ENCODE measurements around the gene PAK6.

Gene PAK6

GRCh38 chr15:40254452-40254851 is 15.6 kb downstream of the PAK6 start:
- in situ Hi-C loops (cut with MboI; ENCODE audit: low sequenced_read_pairs), result no loop called here

- in situ Hi-C loops (cut with MboI; ENCODE audit: low sequenced_read_pairs), result no loop called here
These were observed 16.2 kb downstream of the PAK6 start for GRCh38 chr15:40255033-40255432.

GRCh38 chr15:40256638-40257235 is 17.9 kb downstream of the PAK6 start:
- in situ Hi-C loops (cut with MboI; ENCODE audit: low sequenced_read_pairs), result no loop called here

GRCh38 chr15:40257656-40258450 is 19.0 kb downstream of the PAK6 start:
- in situ Hi-C loops (cut with MboI; ENCODE audit: low sequenced_read_pairs), result no loop called here

- in situ Hi-C loops (cut with MboI; ENCODE audit: low sequenced_read_pairs), result no loop called here
These were observed 19.7 kb downstream of the PAK6 start for GRCh38 chr15:40258544-40258943.

GRCh38 chr15:40259021-40259420 is 20.2 kb downstream of the PAK6 start:
- in situ Hi-C loops (cut with MboI; ENCODE audit: low sequenced_read_pairs), result no loop called here

GRCh38 chr15:40263024-40263754 is 24.3 kb downstream of the PAK6 start:
- in situ Hi-C loops (cut with MboI; ENCODE audit: low sequenced_read_pairs), result no loop called here

- in situ Hi-C loops (cut with MboI; ENCODE audit: low sequenced_read_pairs), result no loop called here
These were observed 25.7 kb downstream of the PAK6 start for GRCh38 chr15:40264321-40265153.

GRCh38 chr15:40265355-40265754 is 26.5 kb downstream of the PAK6 start:
- in situ Hi-C loops (cut with MboI; ENCODE audit: low sequenced_read_pairs), result no loop called here

GRCh38 chr15:40265875-40266274 is 27.0 kb downstream of the PAK6 start:
- in situ Hi-C loops (cut with MboI; ENCODE audit: low sequenced_read_pairs), result no loop called here

- in situ Hi-C loops (cut with MboI; ENCODE audit: low sequenced_read_pairs), result no loop called here
These were observed 28.0 kb downstream of the PAK6 start for GRCh38 chr15:40266828-40267304.

- in situ Hi-C loops (cut with MboI; ENCODE audit: low sequenced_read_pairs), result no loop called here
These were observed 28.8 kb downstream of the PAK6 start for GRCh38 chr15:40267670-40268069.

- in situ Hi-C loops (cut with MboI; ENCODE audit: low sequenced_read_pairs), result no loop called here
These were observed 30.7 kb downstream of the PAK6 start for GRCh38 chr15:40269604-40270003.

- in situ Hi-C loops (cut with MboI; ENCODE audit: low sequenced_read_pairs), result no loop called here
These were observed 31.6 kb downstream of the PAK6 start for GRCh38 chr15:40270246-40270995.

GRCh38 chr15:40271685-40272484 is 33.0 kb downstream of the PAK6 start:
- in situ Hi-C loops (cut with MboI; ENCODE audit: low sequenced_read_pairs), result no loop called here

GRCh38 chr15:40272485-40273056 is 33.7 kb downstream of the PAK6 start:
- in situ Hi-C loops (cut with MboI; ENCODE audit: low sequenced_read_pairs), result no loop called here

- in situ Hi-C loops (cut with MboI; ENCODE audit: low sequenced_read_pairs), result no loop called here
These were observed 34.6 kb downstream of the PAK6 start for GRCh38 chr15:40273428-40273827.

GRCh38 chr15:40274350-40275274 is 35.7 kb downstream of the PAK6 start:
- in situ Hi-C loops (cut with MboI; ENCODE audit: low sequenced_read_pairs), result no loop called here

Data from hTERT RPE-1 (cell line).